IMR-90 (cell line): Measurements from ENCODE around the gene MAFB. TPM values are rescaled to one million over a fixed set of nuclear protein-coding genes. Genes with fewer than 3 reads are reported as not detected.

Experiments used
- ATAC-seq: fragments of 200-7000 bp; cut with Tn5 transposase; 2 replicates; pipeline ENCODE4 v1.9.1; 2020; ENCODE audit warnings: low read depth, mild to moderate bottlenecking, moderate library complexity
- BruUV-seq: library from RNA; stranded (reverse); fragments of 400-500 nt; replicated peaks from 2 replicates; lab custom pipeline; 2021; lab: Mats Ljungman, UMichigan
- CTCF ChIA-PET: fragments of 300-600 bp; formaldehyde crosslinking; extraction: SDS; loops from one replicate; lab custom pipeline; 2021; ENCODE audit warnings: antibody characterized with exemption; lab: Yijun Ruan, JAX
- POLR2A ChIA-PET: fragments of 300-600 bp; sonication (Branson Sonifier 250); formaldehyde crosslinking; loops from one replicate; lab custom pipeline; 2022; ENCODE audit warnings: antibody characterized with exemption; ENCODE audit not compliant: unreplicated experiment; lab: Charles Lee
- DNase-seq: peaks from one replicate; pipeline ENCODE4 v3.0.0; 2013
- H2AFZ ChIP-seq: replicated peaks from 2 replicates; pipeline ENCODE3; 2013; ENCODE audit warnings: low read length, mild to moderate bottlenecking; ENCODE audit not compliant: poor library complexity
- H2AK5ac ChIP-seq: 2 replicates; pipeline ENCODE4 v1.6.1; 2013; ENCODE audit warnings: low read depth, low read length, inconsistent platforms
- H2AK9ac ChIP-seq: replicated peaks from 2 replicates; pipeline ENCODE3; 2013; ENCODE audit warnings: mild to moderate bottlenecking, low read depth, low read length, moderate library complexity; ENCODE audit not compliant: poor library complexity
- H2BK120ac ChIP-seq: 2 replicates; pipeline ENCODE4 v1.6.1; 2013; ENCODE audit warnings: low read depth, low read length, inconsistent platforms
- H2BK15ac ChIP-seq: 3 replicates; pipeline ENCODE4 v1.6.1; 2013; ENCODE audit warnings: low read depth, low read length, inconsistent platforms
- H2BK20ac ChIP-seq: 2 replicates; pipeline ENCODE4 v1.6.1; 2013; ENCODE audit warnings: low read depth, mild to moderate bottlenecking, inconsistent platforms, low read length, moderate library complexity
- H2BK5ac ChIP-seq: 2 replicates; pipeline ENCODE4 v1.6.1; 2013; ENCODE audit warnings: mild to moderate bottlenecking, low read depth, low read length, inconsistent platforms; ENCODE audit not compliant: poor library complexity, severe bottlenecking
- H3K14ac ChIP-seq: replicated peaks from 2 replicates; pipeline ENCODE4 v1.6.1; 2013; ENCODE audit warnings: low read depth, low read length, inconsistent platforms
- H3K18ac ChIP-seq: 2 replicates; pipeline ENCODE4 v1.6.1; 2013; ENCODE audit warnings: low read depth, low read length, control low read depth
- H3K23ac ChIP-seq: 2 replicates; pipeline ENCODE4 v1.6.1; 2013; ENCODE audit warnings: low read depth, low read length, inconsistent platforms
- H3K27ac ChIP-seq: 2 replicates; pipeline ENCODE4 v1.5.1; 2013; ENCODE audit warnings: mild to moderate bottlenecking, control low read depth, low read length; ENCODE audit not compliant: insufficient read depth
- H3K27me3 ChIP-seq: 2 replicates; pipeline ENCODE4 v1.6.1; 2013; ENCODE audit warnings: low read length; ENCODE audit not compliant: control insufficient read depth, insufficient read depth
- H3K36me3 ChIP-seq: 2 replicates; pipeline ENCODE4 v1.6.1; 2013; ENCODE audit warnings: low read length, mixed read lengths; ENCODE audit not compliant: control insufficient read depth, insufficient read depth
- H3K4ac ChIP-seq: 2 replicates; pipeline ENCODE4 v1.6.1; 2013; ENCODE audit warnings: low read depth, low read length, inconsistent platforms
- H3K4me1 ChIP-seq: 2 replicates; pipeline ENCODE4 v1.6.1; 2013; ENCODE audit warnings: low read length, mixed read lengths; ENCODE audit not compliant: control insufficient read depth, insufficient read depth
- H3K4me2 ChIP-seq: 2 replicates; pipeline ENCODE4 v1.6.1; 2013; ENCODE audit warnings: low read depth, mild to moderate bottlenecking, control low read depth, low read length, moderate library complexity
- H3K4me3 ChIP-seq: 2 replicates; pipeline ENCODE4 v1.5.1; 2013; ENCODE audit warnings: low read depth, mild to moderate bottlenecking, control low read depth, low read length, moderate library complexity; ENCODE audit not compliant: insufficient read depth
- H3K56ac ChIP-seq: 2 replicates; pipeline ENCODE4 v1.6.1; 2013; ENCODE audit warnings: low read length, inconsistent platforms; ENCODE audit not compliant: insufficient read depth; ENCODE audit errors: extremely low read depth
- H3K79me1 ChIP-seq, 2 experiments: 2 replicates each; pipeline ENCODE4 v1.6.1; 2013; ENCODE audit warnings: low read length in 2 of 2, inconsistent platforms in 1 of 2, low read depth in 1 of 2
- H3K9ac ChIP-seq: 2 replicates; pipeline ENCODE4 v1.6.1; 2013; ENCODE audit warnings: low read depth, low read length, control low read depth
- H3K9me1 ChIP-seq: 2 replicates; pipeline ENCODE4 v1.6.1; 2013; ENCODE audit warnings: low read length, inconsistent platforms; ENCODE audit not compliant: insufficient read depth
- H3K9me3 ChIP-seq: 2 replicates; pipeline ENCODE4 v1.6.1; 2013; ENCODE audit warnings: low read length; ENCODE audit not compliant: control insufficient read depth, insufficient read depth
- H4K20me1 ChIP-seq: 2 replicates; pipeline ENCODE4 v1.6.1; 2013; ENCODE audit warnings: low read length, inconsistent platforms; ENCODE audit not compliant: insufficient read depth
- H4K5ac ChIP-seq: 2 replicates; pipeline ENCODE4 v1.6.1; 2013; ENCODE audit warnings: mild to moderate bottlenecking, low read depth, low read length, control low read depth
- H4K8ac ChIP-seq, 2 experiments: 2 replicates each; pipeline ENCODE4 v1.6.1; 2013; ENCODE audit warnings: low read depth in 2 of 2, low read length in 2 of 2, control low read depth in 1 of 2, inconsistent platforms in 1 of 2
- H4K91ac ChIP-seq: 2 replicates; pipeline ENCODE4 v1.6.1; 2013; ENCODE audit warnings: low read depth, low read length, inconsistent platforms; ENCODE audit not compliant: insufficient read depth
- CHD1 ChIP-seq: IDR thresholded peaks from 2 replicates; pipeline ENCODE4 v1.6.1; 2012; ENCODE audit warnings: low read depth, low read length, improper control_type of control experiment
- MAFK ChIP-seq: IDR thresholded peaks from 2 replicates; pipeline ENCODE4 v1.6.1; 2012; ENCODE audit warnings: low read depth, low read length, improper control_type of control experiment
- WGBS, 2 experiments: methylation state at CpG; one replicate each; pipeline versions ENCODE4 v1.1.5 to v1.1.7; 2013; ENCODE audit warnings: missing lambda C conversion rate in 2 of 2; ENCODE audit not compliant: insufficient read length in 1 of 2; ENCODE audit errors: extremely low coverage in 2 of 2; 5-methylcytosine and 5-hydroxymethylcytosine counted together
- dilution Hi-C: fragments of 300-500 bp; cut with HindIII; formaldehyde crosslinking; loops from one replicate; pipeline ENCODE4 v1.14.3; 2018; ENCODE audit warnings: low sequenced_read_pairs; ENCODE audit not compliant: unreplicated experiment
- in situ Hi-C: fragments of 300-500 bp; cut with MboI; formaldehyde crosslinking; loops from 3 replicates; pipeline ENCODE4 v1.14.3; 2019; ENCODE audit warnings: low sequenced_read_pairs, inconsistent platforms, mixed read lengths
- intact Hi-C: fragments of 100-400 bp; cut with micrococcal nuclease; formaldehyde crosslinking; loops from 2 replicates; pipeline ENCODE4 v1.10.0; 2022
- polyA plus RNA-seq, 3 experiments: library from polyadenylated mRNA; depleted of rRNA; stranded (reverse); fragments of >200 nt; gene quantifications; 2 replicates each; pipeline ENCODE4 v1.2.3, GENCODE V29; 2012; ENCODE audit warnings: low replicate concordance in 1 of 3
- total RNA-seq: library from RNA; depleted of rRNA; stranded (reverse); fragments of >200 nt; gene quantifications from 2 replicates; pipeline ENCODE4 v1.2.3, GENCODE V29; 2012

The MAFB gene
- total and polyA plus RNA-seq, 2 of the 4 experiments (the other 2 are of a cell fraction): 0.07 TPM; not detected in 1

- no peak for ATAC-seq
- no peak overlapping the region for H2BK120ac ChIP-seq
- no peak overlapping the region for H2AFZ ChIP-seq
- no peak overlapping the region for H3K14ac ChIP-seq
- no peak overlapping the region for H3K4me2 ChIP-seq
- peaks cover 63% of the 10 kb centered on the region for H3K27me3 ChIP-seq
- H3K23ac ChIP-seq: no peak overlapping the region
- POLR2A ChIA-PET: no interaction called here
- no peak overlapping the region for H2BK5ac ChIP-seq
- dilution Hi-C loops (no loop called here), intact Hi-C loops (no loop called here), in situ Hi-C loops (loop anchor here (25.0 kb wide), 1 partner anchor 794 kb away; no protein-coding TSS in a partner anchor)
- no peaks in the 10 kb centered on the region for H4K20me1 ChIP-seq
- H2AK5ac ChIP-seq: no peak overlapping the region
- DNase-seq: no peak
- CTCF ChIA-PET: no interaction called here
- H3K4ac ChIP-seq: no peak overlapping the region
- TF ChIP-seq CHD1 (no peak), MAFK (no peak)
- H3K56ac ChIP-seq: no peak overlapping the region
- no peak overlapping the region for H3K18ac ChIP-seq
- H2BK15ac ChIP-seq: no peak overlapping the region
- BruUV-seq: no TSS peak
- H4K91ac ChIP-seq: no peak overlapping the region
- H3K36me3 ChIP-seq: no peaks in the 10 kb centered on the region
- H2AK9ac ChIP-seq: no peak overlapping the region
- H3K9me3 ChIP-seq: no peaks in the 10 kb centered on the region
- no peak overlapping the region for H4K5ac ChIP-seq
- H3K9ac ChIP-seq: no peak overlapping the region
- H3K27ac ChIP-seq: no peak overlapping the region
- H4K8ac ChIP-seq: no peak overlapping the region
- H3K9me1 ChIP-seq: no peaks in the 10 kb centered on the region
- no peaks in the 10 kb centered on the region for H3K79me1 ChIP-seq
- 84% methylated on average over 11 of the region's 13 CpGs; no CpG with 5 or more reads in 1 of the 2 experiments for WGBS, 2 experiments
- H2BK20ac ChIP-seq: no peak overlapping the region
- H3K4me3 ChIP-seq: no peak overlapping the region
- H3K4me1 ChIP-seq: no peaks in the 10 kb centered on the region; the same call in 1 of the 2 replicates
These were observed 7.4 kb downstream of the MAFB start for GRCh38 chr20:40681684-40682083.
